ENCODE results near the gene COG3. TPM values are rescaled to one million over a fixed set of nuclear protein-coding genes. Genes with fewer than 3 reads are reported as not detected.

The COG3 gene
- total and polyA plus RNA-seq, 2 of the 13 experiments (the other 11 are each of a cell fraction or from before 2014, with no cell fraction given) = 37.8 to 47.5 TPM

DNA sequence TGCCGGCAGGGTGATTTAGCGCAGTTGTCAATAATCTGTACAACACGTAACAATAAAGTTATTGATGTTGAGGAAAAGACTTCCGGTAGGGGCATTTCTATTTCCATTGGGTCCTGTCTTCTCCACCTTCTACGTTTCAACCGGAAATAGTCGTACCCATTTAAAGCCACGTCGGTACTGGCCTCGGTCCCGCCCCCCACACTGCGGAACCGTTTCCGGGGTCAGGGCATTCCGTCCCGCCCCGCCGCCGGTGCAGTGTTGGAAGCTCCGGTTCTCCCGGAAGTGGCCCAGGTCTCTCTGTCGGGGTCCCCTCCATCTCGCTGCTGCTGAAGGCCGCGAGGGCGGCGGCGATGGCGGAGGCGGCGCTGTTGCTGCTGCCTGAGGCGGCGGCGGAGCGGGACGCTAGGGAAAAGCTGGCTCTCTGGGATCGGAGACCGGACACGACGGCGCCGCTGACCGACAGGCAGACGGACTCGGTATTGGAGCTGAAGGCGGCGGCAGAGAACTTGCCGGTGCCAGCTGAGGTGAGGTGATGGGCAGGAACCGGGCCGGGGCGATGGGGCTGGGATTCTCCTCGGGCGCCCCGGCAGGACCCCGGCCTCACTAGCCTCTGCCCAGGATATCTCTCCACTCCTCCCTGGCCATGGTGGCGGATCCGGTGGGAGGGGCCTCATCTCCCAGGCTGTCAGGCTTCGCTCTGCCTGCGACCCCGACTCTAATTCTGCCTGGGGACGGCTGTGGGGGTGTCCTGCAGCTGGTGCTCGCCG lies at the start of gene COG3 (continued):
- TF ChIP-seq, protein P1, sequence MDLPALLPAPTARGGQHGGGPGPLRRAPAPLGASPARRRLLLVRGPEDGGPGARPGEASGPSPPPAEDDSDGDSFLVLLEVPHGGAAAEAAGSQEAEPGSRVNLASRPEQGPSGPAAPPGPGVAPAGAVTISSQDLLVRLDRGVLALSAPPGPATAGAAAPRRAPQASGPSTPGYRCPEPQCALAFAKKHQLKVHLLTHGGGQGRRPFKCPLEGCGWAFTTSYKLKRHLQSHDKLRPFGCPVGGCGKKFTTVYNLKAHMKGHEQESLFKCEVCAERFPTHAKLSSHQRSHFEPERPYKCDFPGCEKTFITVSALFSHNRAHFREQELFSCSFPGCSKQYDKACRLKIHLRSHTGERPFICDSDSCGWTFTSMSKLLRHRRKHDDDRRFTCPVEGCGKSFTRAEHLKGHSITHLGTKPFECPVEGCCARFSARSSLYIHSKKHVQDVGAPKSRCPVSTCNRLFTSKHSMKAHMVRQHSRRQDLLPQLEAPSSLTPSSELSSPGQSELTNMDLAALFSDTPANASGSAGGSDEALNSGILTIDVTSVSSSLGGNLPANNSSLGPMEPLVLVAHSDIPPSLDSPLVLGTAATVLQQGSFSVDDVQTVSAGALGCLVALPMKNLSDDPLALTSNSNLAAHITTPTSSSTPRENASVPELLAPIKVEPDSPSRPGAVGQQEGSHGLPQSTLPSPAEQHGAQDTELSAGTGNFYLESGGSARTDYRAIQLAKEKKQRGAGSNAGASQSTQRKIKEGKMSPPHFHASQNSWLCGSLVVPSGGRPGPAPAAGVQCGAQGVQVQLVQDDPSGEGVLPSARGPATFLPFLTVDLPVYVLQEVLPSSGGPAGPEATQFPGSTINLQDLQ (CRISPR knock-in tag; IDR thresholded peaks at IDR 0.05) = no peak
- 0 out of 2 replicates have a peak, but pooled peaks have one; percentile 20 for TF ChIP-seq ZNF180 (CRISPR knock-in tag; IDR thresholded peaks at IDR 0.05; ENCODE audit: borderline replicate concordance, low read depth)
- TF ChIP-seq, protein P2, sequence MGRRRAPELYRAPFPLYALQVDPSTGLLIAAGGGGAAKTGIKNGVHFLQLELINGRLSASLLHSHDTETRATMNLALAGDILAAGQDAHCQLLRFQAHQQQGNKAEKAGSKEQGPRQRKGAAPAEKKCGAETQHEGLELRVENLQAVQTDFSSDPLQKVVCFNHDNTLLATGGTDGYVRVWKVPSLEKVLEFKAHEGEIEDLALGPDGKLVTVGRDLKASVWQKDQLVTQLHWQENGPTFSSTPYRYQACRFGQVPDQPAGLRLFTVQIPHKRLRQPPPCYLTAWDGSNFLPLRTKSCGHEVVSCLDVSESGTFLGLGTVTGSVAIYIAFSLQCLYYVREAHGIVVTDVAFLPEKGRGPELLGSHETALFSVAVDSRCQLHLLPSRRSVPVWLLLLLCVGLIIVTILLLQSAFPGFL (CRISPR knock-in tag; IDR thresholded peaks at IDR 0.05) = no peak
- TF ChIP-seq ZMYM4 (CRISPR knock-in tag; IDR thresholded peaks at IDR 0.05) = peak; percentile 86
- no peak for TF ChIP-seq KDM4B (CRISPR knock-in tag; IDR thresholded peaks at IDR 0.05)
- TF ChIP-seq KMT2B (CRISPR knock-in tag; IDR thresholded peaks at IDR 0.05) = peak; percentile 94
- TF ChIP-seq SOX5 (CRISPR knock-in tag; IDR thresholded peaks at IDR 0.05; ENCODE audit: borderline replicate concordance) = peak; percentile 65; the same call in 1 of the 2 replicates
- no peak for TF ChIP-seq NR3C1 (CRISPR knock-in tag; IDR thresholded peaks at IDR 0.05)
- TF ChIP-seq ONECUT2 (CRISPR knock-in tag; IDR thresholded peaks at IDR 0.05) = peak; percentile 82
- TF ChIP-seq, protein P3, sequence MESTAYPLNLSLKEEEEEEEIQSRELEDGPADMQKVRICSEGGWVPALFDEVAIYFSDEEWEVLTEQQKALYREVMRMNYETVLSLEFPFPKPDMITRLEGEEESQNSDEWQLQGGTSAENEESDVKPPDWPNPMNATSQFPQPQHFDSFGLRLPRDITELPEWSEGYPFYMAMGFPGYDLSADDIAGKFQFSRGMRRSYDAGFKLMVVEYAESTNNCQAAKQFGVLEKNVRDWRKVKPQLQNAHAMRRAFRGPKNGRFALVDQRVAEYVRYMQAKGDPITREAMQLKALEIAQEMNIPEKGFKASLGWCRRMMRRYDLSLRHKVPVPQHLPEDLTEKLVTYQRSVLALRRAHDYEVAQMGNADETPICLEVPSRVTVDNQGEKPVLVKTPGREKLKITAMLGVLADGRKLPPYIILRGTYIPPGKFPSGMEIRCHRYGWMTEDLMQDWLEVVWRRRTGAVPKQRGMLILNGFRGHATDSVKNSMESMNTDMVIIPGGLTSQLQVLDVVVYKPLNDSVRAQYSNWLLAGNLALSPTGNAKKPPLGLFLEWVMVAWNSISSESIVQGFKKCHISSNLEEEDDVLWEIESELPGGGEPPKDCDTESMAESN (CRISPR knock-in tag; conservative IDR thresholded peaks at IDR 0.05) = peak; percentile 82
- TF ChIP-seq AHR (CRISPR knock-in tag; IDR thresholded peaks at IDR 0.05) = no peak; the same call in 1 of the 2 replicates
- no peak; the same call in 1 of the 2 replicates for TF ChIP-seq HOXA5 (CRISPR knock-in tag; IDR thresholded peaks at IDR 0.05)
- TF ChIP-seq, protein P4, sequence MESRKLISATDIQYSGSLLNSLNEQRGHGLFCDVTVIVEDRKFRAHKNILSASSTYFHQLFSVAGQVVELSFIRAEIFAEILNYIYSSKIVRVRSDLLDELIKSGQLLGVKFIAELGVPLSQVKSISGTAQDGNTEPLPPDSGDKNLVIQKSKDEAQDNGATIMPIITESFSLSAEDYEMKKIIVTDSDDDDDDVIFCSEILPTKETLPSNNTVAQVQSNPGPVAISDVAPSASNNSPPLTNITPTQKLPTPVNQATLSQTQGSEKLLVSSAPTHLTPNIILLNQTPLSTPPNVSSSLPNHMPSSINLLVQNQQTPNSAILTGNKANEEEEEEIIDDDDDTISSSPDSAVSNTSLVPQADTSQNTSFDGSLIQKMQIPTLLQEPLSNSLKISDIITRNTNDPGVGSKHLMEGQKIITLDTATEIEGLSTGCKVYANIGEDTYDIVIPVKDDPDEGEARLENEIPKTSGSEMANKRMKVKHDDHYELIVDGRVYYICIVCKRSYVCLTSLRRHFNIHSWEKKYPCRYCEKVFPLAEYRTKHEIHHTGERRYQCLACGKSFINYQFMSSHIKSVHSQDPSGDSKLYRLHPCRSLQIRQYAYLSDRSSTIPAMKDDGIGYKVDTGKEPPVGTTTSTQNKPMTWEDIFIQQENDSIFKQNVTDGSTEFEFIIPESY (CRISPR knock-in tag; IDR thresholded peaks at IDR 0.05) = no peak
- TF ChIP-seq, protein P5, sequence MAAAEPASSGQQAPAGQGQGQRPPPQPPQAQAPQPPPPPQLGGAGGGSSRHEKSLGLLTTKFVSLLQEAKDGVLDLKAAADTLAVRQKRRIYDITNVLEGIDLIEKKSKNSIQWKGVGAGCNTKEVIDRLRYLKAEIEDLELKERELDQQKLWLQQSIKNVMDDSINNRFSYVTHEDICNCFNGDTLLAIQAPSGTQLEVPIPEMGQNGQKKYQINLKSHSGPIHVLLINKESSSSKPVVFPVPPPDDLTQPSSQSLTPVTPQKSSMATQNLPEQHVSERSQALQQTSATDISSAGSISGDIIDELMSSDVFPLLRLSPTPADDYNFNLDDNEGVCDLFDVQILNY (CRISPR knock-in tag; conservative IDR thresholded peaks at IDR 0.05) = no peak
- no peak for TF ChIP-seq SKI (IDR thresholded peaks at IDR 0.05; ENCODE audit: partially characterized antibody)
- TF ChIP-seq, protein P6, sequence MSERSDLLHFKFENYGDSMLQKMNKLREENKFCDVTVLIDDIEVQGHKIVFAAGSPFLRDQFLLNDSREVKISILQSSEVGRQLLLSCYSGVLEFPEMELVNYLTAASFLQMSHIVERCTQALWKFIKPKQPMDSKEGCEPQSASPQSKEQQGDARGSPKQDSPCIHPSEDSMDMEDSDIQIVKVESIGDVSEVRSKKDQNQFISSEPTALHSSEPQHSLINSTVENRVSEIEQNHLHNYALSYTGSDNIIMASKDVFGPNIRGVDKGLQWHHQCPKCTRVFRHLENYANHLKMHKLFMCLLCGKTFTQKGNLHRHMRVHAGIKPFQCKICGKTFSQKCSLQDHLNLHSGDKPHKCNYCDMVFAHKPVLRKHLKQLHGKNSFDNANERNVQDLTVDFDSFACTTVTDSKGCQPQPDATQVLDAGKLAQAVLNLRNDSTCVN (CRISPR knock-in tag; IDR thresholded peaks at IDR 0.05; ENCODE audit: borderline replicate concordance) = peak; percentile 76
- TF ChIP-seq ZNF468 (CRISPR knock-in tag; IDR thresholded peaks at IDR 0.05) = no peak
